HG03066 (cell line): Measurements from ENCODE around the gene CAMK1G.

Source experiments
- ATAC-seq: cut with Tn5 transposase; IDR thresholded peaks from one replicate; pipeline ENCODE4 v1.9.1; 2021; ENCODE audit warnings: low read depth; ENCODE audit not compliant: unreplicated experiment

The CAMK1G gene

DNA sequence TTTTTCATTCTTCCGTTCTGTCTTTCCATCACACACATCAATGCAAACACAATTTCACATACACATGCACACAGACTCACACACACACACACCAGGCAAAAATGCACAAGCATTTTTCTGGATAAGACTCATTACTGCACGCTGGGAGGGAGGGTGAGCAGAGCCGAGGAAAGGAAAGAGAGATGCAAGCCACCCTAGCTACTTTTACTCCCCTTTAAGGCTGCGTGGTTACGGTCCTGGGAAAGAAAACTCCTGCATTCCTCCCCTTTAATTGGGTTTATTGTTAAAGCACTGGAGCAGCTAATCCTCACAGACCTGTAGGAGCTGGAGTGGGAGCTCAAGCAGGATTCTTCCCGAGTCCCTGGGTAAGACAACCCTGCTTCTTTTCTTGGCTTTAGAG lies at the start of gene CAMK1G:
Gene CAMK1G, plus strand, starts transcription at position 307 of the 400 bp plus-strand sequence. CDS start 11,270 bp downstream, outside the sequence.
- no peak for ATAC-seq

DNA sequence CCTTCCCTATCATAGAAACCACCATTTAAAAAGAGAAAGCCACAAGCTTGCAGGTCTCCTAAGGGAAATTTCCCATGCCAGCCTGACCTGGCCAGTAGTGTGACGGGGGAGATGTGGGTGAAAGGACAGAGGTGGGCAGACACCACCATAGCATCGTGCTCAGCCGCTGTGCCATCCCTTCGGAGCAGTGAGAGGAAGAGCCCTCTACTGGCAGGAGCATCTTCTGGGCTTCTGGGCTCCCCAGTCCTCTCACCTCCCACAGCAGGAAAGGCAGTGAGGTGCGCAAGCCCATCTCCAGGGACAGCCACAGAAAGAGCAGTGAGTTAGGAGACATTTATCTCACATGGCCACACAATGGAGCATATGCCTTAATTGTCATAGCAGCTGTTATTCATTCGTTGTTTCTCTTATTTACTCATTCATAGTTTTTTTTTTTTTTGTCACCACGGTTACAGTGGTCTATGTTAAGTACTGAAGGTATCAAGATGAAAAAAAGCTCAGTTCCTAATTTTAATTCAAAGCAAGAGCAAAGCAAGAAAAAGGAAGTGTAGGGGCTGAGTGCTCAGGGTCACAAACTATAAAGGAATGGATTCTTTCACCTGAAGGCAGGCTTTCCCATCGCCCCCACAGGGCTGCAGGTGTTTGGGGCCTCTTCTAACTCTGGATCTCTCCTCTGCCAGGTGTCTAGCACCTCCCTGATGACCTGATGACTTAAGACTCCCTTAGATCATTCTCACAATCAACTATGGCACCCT lies 48.8 kb upstream of the CAMK1G start:
- no peak for ATAC-seq

DNA sequence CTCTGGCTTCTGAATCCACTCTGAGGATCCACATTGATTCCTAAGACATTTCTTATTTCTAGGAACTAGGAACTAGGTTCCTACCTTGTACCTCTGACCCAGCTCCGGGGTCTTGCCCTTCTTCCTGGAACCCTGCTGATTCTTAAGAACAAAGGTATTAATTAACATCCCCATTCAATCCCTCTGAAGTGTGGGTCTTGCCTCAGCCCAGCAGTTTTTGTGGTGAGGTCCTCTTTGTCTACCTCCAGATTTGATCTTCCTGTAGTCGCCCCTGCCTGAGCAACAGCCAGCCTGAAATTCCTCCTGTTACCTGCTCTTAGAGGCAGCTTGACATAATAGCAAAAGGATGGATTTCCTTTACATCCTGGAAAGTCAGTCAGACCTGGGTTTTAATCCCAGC lies 46.7 kb upstream of the CAMK1G start:
- ATAC-seq, result no peak

DNA sequence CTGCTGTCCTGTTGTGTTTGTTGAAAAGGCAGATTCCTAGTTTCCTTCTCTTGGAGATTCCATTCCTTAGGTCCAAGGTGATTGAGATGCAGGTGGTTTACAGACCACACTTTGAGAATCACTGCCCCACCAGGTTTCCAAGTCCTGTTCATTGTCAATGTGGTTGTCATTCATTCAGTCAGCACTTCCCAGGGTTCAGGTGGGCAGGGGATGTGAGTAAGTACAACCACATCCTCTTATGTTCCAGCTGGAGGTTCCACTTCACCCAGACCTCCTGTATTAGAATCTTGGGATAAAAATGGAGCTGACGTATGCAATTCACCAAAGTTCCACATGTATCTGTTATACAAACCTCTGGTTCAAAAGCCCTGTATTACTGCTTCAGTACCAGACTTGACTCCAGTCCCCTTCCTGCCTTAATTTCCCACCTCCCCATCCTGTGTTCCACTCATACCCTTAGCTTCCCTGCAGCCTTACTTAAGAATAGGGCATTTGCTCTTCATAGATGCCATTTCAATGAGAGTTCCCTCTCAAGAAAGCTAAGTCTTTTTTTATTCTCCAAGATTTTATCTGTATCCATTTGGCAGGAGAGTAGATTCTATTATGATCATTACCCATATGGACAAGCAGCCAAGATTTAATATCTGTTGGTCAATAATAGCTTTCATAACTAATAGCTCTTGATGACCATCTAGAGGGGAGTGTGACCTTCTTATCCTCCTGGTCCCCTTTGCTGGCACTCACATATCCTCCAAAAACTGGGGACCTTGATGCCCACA lies 46.0 kb upstream of the CAMK1G start:
- ATAC-seq, result no peak

DNA sequence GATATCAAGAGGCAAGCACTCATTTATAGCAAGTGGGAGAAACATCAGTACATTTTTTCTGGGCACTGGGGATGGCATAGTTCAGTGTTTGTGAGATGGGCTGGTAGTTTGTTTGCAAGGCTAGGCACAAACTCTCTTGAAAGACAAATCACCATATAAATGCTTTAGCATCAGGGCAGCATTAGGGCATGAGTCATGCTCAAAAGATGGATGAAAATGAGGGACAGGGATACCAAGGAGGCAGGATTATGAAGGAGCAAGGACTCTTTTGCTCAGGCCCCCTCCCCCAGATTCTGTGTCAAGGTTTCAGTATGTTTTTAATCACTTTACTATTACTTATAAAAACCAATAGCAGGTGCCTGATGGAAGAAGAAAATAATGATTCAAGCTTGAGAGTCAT lies 43.9 kb upstream of the CAMK1G start:
- no peak for ATAC-seq

DNA sequence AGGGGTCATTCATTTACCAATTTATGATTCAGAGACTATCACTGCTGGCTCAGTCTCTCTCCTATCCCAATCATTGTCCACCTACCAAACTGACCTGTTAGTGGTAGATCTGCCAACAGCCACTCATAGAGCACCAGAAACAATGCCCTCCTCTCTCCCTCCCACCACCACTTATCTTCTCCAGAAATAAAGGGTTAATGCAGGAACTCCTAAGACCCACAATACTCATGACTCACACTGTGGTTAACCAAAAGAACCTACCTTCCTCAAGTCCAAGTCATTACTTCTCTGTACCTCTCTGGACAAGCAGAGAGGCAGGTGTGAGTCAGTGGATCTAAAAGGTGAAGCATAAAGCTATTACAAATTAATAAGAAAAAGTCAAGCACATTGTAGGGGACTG lies 40.9 kb upstream of the CAMK1G start:
- ATAC-seq, result no peak

DNA sequence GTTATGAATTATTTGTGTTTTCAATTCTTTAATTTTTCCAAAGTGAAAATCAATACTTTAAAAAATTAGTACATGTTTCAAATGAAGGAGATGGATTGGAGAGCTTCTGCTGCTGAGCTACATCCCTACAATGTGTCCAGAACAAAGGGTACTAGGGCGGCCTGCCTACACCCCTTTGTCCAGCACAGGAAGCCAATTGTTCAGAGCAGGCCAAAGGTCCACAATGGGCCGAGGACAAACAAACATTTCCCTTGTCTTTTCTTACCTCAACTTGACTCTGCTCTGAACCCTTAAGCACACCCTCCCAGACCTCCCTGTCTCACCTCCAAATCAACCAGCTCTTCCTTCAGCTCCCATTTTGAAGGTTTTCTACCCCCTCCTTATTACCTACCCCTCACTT lies 39.4 kb upstream of the CAMK1G start:
- ATAC-seq, result no peak

DNA sequence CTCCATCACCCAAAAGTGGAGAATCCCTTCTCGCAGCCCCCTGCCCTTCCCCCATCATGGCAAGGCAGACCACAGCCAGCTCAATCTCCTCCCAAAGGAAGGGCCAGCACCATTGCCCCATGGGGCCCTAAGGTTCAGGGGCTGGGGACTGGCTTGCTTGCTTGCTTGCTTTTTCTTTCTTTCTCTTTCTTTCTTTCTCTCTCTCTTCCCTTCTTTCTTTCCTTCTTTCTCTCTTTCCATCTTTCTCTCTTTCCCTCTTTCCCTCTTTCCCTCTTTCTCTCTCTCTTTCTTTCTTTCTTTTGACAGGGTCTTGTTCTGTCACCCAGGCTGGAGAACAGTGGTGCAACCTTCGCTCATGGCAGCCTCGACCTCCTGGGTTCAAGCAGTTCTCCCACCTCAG lies 38.1 kb upstream of the CAMK1G start:
- ATAC-seq, result no peak

DNA sequence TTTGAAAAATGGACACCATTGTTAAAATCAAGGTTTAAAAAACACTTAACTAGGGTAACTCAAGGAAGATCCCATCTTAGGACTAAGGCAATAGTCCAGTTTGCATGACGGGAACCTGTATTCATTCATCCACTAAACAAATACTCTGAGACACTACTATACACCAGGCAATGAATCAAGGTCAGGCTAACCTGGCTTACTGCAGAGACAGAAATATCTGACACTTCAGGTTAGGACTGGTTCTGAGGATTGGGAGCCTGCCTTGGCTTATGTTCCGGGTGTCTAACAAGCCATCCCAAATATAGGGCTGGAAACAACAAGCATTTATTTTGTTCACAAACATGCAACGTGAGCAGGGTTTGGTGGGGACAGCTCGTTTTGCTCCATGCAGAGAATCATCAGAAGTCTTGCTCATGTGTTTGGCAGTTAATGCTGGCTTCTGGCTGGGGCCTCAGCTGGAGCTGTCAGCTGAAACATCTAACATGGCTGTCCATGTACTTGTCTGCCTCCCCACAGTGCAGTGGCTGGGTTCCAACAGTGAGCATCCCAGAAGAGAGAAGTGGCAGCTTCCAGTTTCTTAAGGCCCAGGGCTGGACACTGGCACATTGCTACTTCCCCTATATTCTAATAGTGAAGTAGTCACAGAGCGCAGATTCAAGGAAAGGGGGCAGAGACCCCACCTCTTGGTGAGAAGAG lies 37.0 kb upstream of the CAMK1G start:
- ATAC-seq, result no peak

DNA sequence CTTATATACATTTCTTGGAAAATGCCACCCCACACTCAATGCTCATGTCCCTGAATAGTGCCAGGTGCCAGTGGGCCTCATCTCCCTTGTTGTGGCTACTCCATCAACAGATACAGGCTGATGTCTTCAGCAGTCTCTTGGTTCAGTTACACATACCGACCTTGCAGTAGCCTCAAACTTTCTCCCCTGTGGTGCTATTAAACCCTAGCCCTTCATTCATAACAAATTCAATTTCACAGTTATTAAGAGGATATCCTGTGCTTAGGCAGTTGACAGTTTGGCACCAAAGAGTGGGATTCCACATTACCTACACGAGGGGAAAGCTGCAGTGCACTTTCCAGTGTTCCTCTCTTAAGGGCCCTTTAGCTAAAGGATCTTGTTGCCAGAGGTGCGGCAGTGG lies 35.9 kb upstream of the CAMK1G start:
- no peak for ATAC-seq

DNA sequence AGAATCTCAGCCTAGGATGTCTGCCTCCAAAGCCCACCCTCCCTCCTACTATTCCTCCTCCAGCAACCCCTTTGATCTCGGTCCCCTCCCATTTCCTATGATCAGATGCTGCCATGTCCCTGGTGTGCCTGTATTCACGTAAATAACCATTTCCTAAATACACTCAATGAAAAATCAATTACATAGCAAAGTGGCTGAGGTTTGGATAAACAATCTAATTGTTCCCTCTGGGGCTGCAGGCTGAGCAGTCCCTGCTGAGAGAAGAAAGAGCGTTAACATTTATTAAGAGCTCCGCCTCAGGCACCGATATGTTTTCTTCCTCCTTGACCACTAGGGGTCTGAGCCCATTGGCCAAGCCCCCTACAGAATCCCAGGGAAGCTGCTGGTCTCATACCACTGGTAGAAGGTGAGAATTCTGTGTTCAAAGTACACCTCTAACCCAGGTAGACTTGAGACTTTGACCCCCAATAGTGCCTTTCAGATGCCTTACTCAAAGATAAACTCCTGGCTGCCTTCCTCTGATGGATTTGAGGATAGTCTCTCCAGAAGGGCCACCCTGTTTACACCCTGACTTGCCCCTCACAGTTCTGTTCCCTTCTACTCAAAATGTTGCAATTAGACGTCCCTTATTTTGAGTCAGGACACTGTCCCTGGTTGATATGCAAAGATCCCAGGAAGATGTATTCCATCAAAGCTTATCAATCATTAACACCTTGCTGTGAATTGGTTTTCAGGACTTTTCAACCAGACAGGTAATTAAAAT lies 33.9 kb upstream of the CAMK1G start:
- ATAC-seq, result no peak

DNA sequence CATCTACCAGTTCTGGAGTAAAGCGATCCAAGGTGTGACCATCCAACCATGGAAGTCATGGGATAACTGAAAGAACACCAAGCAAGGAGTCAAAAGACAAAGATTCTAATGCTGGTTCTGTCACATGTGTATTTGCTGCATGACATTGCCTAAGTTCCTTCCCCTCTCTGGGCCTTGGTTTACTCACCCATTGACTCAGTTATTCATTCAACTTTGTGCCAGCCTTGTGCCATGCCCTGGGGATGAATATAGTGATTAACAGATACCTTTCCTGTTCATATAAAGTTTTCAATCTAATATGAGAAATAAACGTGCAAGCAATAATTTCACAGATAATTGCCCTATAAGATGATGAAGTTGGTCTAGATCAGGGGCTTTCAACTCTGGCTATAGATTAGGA lies 33.0 kb upstream of the CAMK1G start:
- no peak for ATAC-seq

DNA sequence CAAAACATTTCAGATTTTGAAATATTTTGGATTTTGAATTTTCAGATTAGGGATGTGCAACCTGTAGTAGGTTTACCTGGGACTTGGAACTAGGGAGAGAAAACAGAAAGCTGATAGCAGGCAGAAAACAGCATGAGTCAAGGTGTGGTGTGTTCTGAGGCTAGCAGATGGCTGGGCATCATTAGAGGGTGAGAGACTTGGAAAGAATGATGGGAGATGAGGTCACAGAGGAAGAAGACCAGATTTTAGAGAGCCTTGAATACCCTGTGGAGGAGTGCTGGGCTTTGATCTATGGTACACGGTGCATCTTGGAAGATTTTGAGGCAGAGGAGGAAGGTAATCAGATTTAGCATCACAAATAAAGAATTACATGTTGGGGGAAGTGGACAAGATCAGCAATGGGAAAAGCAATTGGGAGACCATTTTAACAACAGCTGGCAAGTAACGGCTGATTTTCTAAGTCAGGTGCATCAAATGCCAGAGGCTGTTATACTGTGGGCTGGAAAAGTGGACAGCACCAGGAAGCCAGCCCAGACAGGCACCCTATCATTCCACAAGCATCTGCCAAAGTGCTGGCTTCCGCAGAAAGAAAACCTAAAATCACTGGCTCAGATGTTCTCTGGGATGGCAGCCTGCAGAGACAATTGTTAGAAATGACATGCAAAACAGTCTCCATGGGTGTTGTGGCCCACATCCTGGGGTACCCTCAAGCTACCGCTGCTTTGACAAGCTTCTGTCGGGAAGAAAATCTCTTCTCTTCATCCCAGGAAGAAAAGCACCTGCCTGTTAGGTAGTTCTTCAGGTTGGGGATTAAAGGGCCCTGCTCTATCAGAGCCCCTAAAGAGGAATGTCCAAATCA lies 30.9 kb upstream of the CAMK1G start:
- no peak for ATAC-seq

DNA sequence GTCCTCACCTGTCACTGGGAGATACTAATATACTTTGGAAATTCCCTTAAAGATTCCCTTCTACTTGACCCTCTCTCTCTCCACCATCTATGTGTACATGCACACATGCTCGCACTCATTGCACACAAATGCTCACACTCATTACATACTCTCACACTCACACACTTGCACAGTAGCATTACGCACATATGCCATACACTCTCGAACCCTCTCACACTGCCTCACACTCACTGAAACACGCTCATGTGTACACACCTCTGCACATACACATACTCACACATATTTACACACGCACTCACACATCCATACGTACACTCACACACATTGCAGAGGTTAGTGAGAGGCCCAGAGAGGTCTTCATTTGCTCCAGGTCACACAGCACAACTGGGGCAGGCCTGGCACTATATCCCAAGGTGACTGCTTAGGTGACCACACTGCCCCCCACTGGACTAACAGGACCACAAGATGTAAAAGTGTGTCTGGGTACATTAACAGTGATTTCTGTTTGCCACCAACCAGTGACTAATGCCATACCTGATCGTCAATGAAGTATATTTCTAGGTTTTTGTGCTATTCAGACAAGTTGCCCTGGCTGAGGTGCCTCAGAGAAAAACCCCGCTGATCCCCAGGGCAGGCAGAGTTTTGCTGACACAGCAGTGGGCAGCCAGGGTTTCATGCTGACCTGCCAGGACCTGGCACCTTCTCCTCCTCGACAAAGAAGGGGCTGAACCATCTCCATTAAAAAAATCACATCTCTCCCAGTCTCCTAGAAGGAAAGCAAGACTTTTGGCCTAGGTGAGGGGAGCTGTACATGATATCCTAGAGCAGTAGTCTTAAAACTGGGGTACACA lies 28.5 kb upstream of the CAMK1G start:
- no peak for ATAC-seq

DNA sequence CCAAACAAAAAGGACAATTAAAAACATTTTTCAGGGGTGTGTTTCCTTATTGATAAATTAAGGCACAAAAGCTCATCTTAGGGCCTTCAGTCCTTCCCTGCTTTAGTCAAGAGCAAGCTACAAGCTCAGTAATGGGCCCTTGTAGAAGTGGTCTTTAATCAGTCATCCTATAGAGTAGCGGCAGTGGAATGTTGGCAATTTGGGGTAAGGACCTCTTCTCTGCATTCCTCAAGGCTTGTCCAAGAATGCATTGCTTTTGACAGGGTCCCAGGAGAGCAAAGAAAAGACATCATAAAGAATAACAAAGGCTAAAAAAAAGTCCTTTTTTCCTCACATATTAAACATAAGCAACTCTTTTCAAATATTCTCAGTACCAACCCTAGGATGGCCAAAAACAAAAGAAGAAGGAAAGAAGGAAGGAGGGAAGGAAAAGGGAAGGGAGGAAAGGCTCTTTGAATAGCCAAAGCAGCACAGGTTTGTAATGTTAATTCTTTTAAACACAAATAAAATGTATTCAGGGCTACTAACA lies 27.3 kb upstream of the CAMK1G start:
- no peak for ATAC-seq

DNA sequence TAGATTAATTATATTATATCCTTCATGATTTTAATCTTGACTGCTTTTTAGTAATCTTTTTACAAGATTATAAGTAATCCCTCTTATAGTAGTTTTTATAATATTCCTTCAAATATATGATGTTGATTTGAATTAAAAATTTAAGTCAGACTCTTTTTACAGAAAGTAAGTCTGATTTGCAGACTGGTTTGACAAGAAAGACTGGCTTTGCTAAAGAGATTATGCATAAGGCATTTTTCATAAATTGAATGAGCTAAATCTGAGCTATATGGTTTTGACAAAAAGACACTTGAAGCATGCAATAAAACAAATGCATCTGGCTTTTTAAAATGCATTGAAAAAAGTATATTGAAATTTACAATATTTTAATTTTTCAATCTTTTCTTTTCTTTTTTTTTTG lies 26.3 kb upstream of the CAMK1G start:
- ATAC-seq, result no peak

DNA sequence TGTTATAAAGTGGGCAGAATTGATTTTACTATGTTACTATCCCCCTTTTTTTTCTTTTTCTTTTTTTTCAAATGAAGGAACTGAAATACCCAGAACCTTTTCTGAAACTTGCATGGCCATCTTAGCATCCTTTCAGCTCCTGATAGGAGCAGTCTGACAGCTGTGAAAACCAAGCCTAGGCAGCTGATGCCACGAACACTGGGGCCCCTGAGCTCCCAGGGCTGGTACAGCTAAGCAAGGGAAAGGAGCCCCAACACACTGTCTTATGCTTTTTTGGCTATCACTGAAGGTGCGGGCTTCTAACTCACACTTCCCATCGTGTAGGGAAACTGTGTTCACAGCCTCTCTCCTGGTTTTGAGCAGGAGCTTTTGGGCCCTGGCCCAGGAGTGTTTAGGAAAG lies 23.0 kb upstream of the CAMK1G start:
- ATAC-seq, result no peak

DNA sequence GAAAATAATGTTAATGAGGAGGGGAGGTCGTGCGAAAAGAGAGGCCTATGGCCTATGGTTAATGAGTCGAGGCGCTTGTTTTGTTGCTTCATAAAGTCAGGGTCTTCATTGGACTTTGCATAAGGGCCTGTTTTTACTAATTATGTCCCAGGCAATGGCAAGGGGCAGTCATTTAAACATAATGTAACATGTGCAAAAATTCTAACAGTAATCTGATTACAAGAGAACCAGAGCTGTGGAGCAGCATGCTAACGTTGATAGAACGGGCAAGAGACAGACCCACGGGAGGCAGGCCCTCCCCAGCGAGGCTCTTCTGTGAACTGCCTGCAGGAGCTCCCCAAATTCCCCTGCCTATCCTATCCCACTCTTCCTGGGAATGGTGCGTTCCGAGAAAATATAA lies 22.6 kb upstream of the CAMK1G start:
- ATAC-seq, result no peak

DNA sequence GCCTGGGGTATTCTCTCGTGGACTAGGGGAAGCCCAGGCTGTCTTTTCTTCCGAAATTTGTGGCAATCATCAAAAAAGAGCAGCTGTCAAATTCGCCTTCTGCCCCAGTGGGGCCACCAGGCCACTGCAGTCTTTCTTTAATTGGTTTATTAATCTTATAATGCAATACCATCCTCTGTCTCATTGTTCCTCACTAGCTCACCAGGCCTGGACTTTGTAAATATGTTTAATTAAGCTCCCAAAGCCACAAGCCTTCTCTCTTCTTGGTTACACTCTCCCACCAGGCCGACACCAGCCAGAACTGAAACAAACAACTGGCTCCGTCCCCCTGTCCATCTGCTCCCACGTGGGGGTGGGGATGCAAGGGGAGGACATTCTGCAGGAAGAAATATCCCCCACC lies 22.0 kb upstream of the CAMK1G start:
- no peak for ATAC-seq
